Brain microvascular endothelial cell (primary cell): Measurements from ENCODE around the gene NANOGP8.

ENCODE experiments used
- DNase-seq: peaks from one replicate; pipeline ENCODE4 v3.0.0-alpha.2; 2020
- H3K27ac ChIP-seq: fragments of 250-450 bp; sonication (Bioruptor Pico); 2 replicates; pipeline ENCODE4 v1.5.1; 2020; ENCODE audit warnings: mild to moderate bottlenecking, moderate library complexity
- H3K27me3 ChIP-seq: fragments of 250-450 bp; sonication (Bioruptor Pico); replicated peaks from 2 replicates; pipeline ENCODE4 v1.5.1; 2020; ENCODE audit warnings: mild to moderate bottlenecking
- H3K36me3 ChIP-seq: fragments of 250-450 bp; sonication (Bioruptor Pico); replicated peaks from 2 replicates; pipeline ENCODE4 v1.5.1; 2020; ENCODE audit warnings: mild to moderate bottlenecking
- H3K4me3 ChIP-seq: 2 replicates; pipeline ENCODE4 v1.5.1; 2011; ENCODE audit warnings: low read depth, mild to moderate bottlenecking, control low read depth, low read length, moderate library complexity
- CTCF ChIP-seq: IDR thresholded peaks from 2 replicates; pipeline ENCODE4 v1.5.1; 2011; ENCODE audit warnings: low read depth, mild to moderate bottlenecking, moderate library complexity, low read length, control low read depth, inconsistent platforms; ENCODE audit errors: missing control alignments
- in situ Hi-C: cut with HindIII; loops from 2 replicates; pipeline ENCODE4 v1.10.0; 2017; ENCODE audit warnings: low sequenced_read_pairs, low pct_ligation_motif_present

Gene NANOGP8

GRCh38 chr15:35066094-35066493 lies 19.0 kb downstream of the NANOGP8 start:
- Histone ChIP-seq H3K36me3 (no peaks in the 10 kb centered on the region), H3K27ac (no peak overlapping the region), H3K27me3 (no peaks in the 10 kb centered on the region), H3K4me3 (no peak overlapping the region)
- TF ChIP-seq CTCF, result no peak
- no peak for DNase-seq
- in situ Hi-C loops, result no loop called here

- Histone ChIP-seq H3K27ac (no peak overlapping the region), H3K4me3 (no peak overlapping the region), H3K27me3 (no peaks in the 10 kb centered on the region), H3K36me3 (no peaks in the 10 kb centered on the region)
- no peak for TF ChIP-seq CTCF
- in situ Hi-C loops, result no loop called here
- DNase-seq, result no peak
These were observed 20.4 kb downstream of the NANOGP8 start for GRCh38 chr15:35064576-35065190.

- H3K36me3 ChIP-seq, result no peaks in the 10 kb centered on the region
- H3K27ac ChIP-seq, result no peak overlapping the region
- no peak for DNase-seq
- no peak overlapping the region for H3K4me3 ChIP-seq
- in situ Hi-C loops, result no loop called here
- no peaks in the 10 kb centered on the region for H3K27me3 ChIP-seq
- TF ChIP-seq CTCF, result no peak
These were observed 22.4 kb downstream of the NANOGP8 start for GRCh38 chr15:35062738-35063099.

- H3K27me3 ChIP-seq, result no peaks in the 10 kb centered on the region
- in situ Hi-C loops, result no loop called here
- no peak overlapping the region for H3K4me3 ChIP-seq
- H3K27ac ChIP-seq, result no peak overlapping the region
- TF ChIP-seq CTCF, result no peak
- H3K36me3 ChIP-seq, result no peaks in the 10 kb centered on the region
- no peak for DNase-seq
These were observed 23.0 kb downstream of the NANOGP8 start for GRCh38 chr15:35061825-35062737.

- Histone ChIP-seq H3K36me3 (no peaks in the 10 kb centered on the region), H3K27ac (no peak overlapping the region), H3K27me3 (no peaks in the 10 kb centered on the region), H3K4me3 (no peak overlapping the region)
- in situ Hi-C loops, result no loop called here
- TF ChIP-seq CTCF, result no peak
- peak; percentile 12 for DNase-seq
These were observed 23.8 kb downstream of the NANOGP8 start for GRCh38 chr15:35061161-35061824.
